SIG-M5 treated with dmso at 0.1 percent for 504 hours (cell line): Measurements from ENCODE around the gene CLASP2.
"Not testable (repeated sequence)": the region's sequence is repeated elsewhere in the genome, so short reads cannot be mapped to it uniquely, and the experiment has no call there.

ENCODE experiments used
- DNase-seq: peaks from one replicate; lab custom pipeline; 2025; ENCODE audit not compliant: unreplicated experiment; lab: John Stamatoyannopoulos, UW

Gene CLASP2

DNA sequence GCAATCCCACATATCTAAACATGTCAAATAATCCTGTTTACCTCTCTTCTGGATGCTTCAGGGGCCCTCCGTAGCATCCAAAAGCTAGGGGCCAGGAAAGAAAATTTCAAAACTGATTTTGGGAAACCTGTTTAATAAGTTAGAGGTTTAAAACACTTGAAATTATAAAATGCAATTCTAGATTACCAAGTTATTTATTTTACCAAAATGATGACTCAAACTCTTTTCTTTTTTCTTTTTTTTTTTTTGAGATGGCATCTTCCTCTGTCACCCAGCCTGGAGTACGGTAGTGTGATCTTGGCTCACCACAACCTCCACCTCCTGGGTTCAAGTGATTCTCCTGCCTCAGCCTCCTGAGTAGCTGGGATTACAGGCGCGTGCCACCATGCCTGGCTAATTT, 258.5 kb downstream of the CLASP2 start:
- not testable (repeated sequence) for DNase-seq

DNA sequence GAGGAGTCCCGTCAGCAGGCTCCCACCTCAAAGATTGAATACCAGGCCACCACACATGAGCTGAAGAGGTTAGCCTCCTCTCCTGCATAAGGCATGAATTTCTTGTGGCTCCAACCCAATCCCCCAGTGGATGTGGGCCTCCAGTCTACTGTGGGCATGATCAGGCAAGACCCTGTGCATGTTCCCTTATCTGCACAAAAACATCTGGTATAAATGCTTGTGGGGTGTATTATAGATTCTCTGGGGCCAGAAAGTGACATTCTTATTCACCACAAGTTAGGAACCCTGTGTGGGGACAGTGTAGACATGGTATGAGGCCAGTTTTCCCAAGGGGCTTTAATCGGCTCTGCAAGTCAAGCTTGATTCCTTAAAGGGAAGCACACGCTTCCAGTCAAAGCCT, 259.6 kb downstream of the CLASP2 start:
- no peak for DNase-seq

DNA sequence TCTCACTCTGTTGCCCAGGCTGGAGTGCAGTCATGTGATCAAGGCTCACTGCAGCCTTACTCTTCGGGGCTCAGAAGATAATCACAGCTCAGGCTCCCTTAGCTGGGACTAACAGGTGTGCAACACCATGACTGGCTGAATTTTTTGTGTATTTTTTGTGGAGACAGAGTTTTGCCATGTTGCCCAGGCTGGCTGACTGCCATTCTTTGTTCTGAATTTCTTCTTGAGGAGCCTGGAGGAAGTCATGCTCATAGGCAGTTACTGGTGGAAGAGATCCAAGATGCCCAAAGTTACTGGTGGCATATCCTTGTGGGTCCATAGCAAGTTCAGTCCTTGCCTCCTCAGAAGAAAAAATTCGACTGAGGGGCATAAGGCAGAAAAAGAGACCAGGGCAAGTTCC, 261.3 kb downstream of the CLASP2 start:
- DNase-seq: no peak

GRCh38 chr3:33453331-33453761, 264.7 kb downstream of the CLASP2 start:
- DNase-seq: no peak

DNA sequence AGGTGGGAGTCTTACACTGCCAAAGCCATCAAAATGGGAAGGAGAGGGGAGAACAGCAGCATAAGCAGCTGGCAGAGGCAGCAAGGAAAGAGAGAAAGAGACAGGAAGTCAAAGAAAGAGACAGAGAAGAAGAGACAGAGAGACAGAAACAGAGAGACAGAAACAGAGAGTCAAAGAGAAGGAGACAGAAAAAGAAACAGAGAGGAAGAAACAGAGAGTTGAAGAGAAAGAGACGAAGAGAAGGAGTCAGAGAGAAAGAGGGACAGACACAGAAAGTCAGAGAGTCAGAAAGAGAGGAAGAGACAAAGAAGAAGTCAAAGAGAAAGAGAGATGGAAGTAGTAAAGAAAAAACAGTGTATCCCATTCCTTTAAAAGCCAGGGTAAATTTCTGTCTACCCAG, 266.1 kb downstream of the CLASP2 start:
- DNase-seq: not testable (repeated sequence)

DNA sequence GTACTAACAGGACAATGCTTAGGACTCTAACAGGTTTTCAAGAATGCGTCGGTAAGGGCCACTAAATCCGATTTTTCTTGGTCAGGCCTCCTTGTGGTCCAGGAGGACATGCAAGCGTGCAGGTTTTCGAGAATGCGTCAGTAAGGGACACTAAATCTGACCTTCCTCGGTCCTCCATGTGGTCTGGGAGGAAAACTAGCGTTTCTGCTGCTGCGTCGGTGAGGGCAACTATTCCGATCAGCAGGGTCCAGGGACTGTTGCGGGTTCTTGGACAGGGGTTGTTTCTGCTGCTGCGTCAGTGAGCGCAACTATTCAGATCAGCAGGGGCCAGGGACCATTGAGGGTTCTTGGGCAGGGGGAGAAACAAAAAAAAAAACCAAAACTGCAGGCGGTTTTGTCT, 270.1 kb downstream of the CLASP2 start:
- no peak for DNase-seq

DNA sequence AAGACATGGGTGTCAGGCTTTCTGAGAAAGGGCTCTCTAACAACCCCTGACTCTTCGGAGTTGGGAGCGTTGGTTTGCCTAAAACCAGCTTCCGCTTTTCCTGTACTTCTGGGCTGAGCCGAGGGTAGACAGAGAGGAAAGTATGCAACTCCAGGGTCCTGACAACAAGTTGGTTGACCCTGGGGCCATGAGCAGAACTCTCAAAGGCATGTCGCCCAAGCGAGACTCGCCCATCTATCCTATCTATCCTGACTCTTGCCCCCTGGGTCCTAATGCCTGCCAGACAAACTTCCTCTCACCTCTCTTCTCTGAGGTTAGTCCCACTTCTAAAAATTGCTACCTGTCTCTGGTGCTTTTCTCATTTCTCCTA, 270.8 kb downstream of the CLASP2 start:
- DNase-seq: not testable (repeated sequence)
